GM19193 (cell line): ENCODE results near the gene ELMO2.

Source experiments
- POLR2A ChIP-seq: IDR thresholded peaks from 4 replicates; pipeline ENCODE4 v1.6.1; 2011; ENCODE audit not compliant: insufficient read depth, insufficient read length; ENCODE audit errors: extremely low read depth

Gene ELMO2, protein sequence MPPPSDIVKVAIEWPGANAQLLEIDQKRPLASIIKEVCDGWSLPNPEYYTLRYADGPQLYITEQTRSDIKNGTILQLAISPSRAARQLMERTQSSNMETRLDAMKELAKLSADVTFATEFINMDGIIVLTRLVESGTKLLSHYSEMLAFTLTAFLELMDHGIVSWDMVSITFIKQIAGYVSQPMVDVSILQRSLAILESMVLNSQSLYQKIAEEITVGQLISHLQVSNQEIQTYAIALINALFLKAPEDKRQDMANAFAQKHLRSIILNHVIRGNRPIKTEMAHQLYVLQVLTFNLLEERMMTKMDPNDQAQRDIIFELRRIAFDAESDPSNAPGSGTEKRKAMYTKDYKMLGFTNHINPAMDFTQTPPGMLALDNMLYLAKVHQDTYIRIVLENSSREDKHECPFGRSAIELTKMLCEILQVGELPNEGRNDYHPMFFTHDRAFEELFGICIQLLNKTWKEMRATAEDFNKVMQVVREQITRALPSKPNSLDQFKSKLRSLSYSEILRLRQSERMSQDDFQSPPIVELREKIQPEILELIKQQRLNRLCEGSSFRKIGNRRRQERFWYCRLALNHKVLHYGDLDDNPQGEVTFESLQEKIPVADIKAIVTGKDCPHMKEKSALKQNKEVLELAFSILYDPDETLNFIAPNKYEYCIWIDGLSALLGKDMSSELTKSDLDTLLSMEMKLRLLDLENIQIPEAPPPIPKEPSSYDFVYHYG

DNA sequence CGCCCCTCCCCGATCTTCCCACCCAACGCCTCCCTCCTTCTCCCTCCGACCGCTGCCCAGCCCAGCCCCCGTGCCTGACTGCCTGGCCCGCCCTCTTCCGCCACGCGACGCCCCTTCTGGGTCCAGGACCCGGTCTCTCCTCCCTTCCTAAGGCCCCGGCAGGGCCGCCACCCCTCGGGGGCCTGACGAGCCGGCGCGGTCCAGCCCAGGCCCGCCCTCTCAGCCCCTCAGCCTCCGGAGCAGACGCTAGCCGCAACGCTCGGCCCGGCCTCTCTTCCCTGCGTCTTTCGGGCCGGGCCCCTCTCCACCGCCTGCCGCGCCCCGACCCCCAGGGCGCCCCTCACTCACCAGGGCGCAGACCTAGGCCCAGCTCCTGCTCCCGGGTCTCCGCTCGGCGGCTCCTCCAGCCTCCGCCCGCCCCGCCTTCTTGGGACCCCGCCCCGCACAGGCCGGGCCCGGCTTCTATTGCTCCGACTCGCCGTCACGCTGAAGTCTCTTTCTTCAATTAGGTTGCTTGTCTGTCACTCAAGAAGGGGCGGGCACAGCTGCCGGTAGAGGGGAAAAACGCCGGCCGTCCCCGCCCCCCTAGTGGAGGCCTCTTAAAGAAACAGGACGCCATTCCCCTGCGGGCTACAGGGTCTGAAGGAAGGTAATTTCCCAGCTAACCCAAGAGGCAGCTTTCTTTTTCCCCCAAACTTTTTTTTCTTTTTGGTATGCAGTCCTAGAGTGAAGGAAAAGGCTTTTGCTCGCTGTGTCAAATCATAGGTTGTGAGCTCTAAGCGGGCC lies at the start of gene ELMO2:
TSS of gene ELMO2 (minus strand) at position 416 of the 786 bp plus-strand sequence. CDS start 12,133 bp downstream, outside the sequence.
- TF ChIP-seq POLR2A: peak; percentile 59

DNA sequence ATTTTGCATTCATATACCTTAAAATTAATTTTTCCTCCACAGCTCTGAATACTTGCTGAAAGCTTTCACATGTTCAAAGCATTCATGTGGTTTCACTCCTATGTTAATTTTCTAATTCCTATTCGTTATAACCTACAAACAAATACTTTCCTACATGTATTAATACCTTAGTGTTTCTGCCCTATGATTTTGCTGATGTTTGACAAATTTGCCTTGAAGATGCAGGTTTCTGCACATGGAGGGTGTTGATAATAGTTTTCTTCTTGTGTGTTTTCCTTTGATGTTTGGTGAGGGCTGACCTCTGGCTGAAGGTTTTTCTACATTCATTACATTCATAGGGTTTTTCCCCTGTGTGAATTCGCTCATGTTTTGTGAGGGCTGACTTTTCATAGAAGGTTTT lies 49.3 kb upstream of the ELMO2 start:
- no peak for TF ChIP-seq POLR2A

DNA sequence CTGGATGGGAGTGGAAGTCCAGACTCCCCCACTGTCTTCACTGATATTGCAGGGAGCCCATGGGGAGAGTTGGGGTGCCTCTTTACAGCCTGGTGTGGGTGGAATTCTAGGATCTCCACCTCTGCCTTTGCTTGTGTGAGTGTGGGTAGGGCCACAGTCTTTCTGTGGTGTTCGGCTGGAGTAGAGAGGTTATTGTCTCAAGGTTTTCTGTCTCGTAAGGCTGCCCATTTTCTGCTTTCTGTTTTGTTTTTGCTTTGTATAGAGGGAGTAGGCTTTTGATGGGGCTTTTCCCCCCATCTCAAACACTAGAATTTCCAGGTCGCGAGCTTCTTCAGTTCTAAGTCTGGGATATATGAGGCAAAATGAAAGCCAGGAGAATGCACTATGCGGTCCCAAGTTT lies 40.4 kb upstream of the ELMO2 start:
- no peak for TF ChIP-seq POLR2A

DNA sequence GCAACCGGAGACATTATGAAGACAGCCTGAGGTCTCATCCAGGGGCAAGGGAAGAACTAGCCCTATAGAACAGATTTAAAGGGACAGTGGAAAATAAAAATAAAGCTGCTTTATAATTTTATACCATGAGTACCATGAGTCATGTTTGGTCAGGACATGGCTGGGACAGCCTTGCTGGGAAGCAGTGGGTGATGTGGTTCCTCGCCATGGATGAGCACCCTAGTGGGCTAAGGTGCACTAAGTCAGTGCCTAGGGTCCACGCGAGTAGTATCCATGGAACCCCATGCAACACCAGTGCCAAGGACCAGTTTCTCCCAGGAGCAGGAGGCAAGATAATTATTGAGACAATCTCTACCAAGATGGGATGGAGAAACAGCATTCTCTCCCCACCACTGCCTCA lies 33.4 kb upstream of the ELMO2 start:
- no peak for TF ChIP-seq POLR2A

DNA sequence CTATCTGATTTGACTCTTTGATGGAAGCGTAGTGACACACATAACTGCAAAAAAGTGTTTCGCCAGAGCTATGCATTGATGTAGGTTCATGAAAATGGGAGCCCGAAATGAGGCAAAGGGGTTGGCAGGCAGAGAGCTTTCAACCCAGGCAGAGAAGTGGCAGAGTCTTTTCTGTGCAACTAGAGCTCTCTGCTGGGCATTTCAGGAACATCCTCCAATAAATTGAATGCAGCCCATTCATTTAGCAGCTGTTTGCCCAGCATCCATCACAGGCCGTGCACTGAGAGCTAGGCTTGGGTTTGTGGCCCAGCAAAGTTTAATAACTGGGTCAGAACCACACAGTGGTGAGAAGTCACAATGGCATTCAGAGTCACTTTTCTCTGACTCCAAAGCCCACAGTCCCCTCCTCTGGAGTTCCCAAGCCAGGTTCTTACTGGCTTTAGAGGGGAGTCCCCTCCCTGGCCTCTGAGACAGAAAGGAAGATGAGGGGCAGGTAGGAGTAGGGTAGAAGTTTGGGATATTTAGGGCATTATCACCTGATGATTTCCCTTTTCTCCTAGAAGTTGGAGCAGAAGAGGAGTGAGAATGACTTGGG lies 31.8 kb upstream of the ELMO2 start:
- TF ChIP-seq POLR2A: no peak

DNA sequence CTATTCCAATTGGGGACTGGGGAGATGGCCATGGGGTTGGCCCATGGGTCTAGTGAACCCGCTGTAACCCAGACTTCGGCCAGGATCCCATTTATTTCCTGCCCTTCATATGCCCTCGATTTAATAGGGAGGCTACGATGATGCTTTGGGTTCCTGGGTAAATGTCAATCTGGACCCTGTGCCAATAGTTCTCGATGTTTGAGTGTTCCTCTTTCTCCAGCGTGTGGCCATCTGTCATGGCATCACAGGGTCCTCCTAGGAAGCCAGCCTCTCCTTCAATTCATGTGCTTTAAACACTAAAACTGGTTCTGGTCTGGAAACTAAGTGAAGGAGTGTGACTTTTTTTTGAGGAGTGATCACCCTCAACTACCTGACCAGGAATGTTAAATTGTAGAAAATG lies 28.7 kb upstream of the ELMO2 start:
- no peak for TF ChIP-seq POLR2A

DNA sequence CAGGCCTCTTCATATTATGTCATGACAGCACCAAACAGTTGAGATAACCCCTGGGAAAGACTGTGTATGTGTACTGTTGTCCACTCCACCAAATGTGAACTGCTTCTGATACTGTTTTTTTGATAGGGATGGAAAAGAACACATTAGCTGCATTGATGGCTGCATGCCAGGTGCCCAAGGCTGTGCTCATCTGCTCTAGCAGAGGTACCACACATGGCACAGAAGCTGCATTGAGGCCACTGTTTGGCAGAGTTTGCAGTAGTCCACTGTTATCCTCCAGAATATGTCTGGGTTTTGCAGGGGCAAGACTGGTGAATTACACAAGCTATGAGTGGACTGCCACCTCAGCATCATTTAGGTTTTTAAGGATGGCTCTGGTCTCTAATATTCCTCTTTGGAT lies 28.2 kb upstream of the ELMO2 start:
- TF ChIP-seq POLR2A: no peak

DNA sequence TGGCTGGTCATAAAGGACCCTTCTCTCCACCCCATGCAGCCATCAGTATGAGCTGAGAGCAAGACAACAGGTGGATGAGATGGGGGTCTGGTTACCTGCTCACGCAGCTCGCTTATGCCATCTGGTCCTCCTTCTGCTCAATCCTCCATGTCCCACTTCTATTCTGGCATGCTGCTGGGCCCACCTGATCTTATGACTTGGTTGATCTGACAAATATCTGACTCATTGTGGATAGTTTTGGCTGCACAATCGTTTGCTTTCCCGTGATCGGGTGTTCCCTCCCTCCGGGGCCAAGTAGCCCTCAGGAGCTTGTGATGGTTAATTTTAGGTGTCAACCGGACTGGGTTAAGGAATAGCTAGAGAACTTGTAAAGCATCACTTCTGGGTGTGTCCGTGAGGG lies 26.6 kb upstream of the ELMO2 start:
- no peak for TF ChIP-seq POLR2A

DNA sequence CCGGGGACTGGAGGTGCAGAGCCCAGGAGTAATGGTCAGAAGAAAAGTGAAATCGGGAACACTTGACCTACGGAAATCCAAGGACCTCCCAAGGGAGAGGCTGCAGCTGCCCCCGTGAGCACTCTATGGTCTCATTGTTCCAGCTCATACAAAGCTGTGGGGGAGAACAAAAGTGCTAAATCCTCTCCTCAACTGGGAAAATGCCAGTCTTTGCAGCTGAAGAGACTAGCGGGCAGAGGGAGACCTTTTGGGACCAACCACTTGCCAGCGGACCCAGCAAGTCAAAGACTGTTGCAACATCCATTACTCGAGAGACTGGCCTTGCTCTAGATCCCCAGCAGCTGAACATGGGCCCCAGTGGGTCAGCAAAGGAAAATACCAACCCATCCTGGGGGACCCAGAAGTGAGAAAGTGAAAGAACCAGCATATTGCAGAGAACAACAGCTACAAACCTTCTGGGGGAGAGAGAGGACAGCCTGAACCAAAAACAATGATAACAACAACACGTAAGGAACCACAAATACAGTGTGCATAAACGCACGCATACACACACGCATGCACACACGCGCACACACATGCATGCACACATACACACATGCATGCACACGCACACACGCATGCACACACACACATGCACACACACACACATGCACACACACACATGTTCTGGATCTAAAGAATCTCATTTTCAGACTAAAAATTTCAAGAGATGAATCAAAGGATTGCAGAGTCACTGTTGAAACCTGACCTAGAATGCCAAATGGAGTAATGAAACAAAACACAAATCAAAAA lies 24.7 kb upstream of the ELMO2 start:
- no peak for TF ChIP-seq POLR2A

DNA sequence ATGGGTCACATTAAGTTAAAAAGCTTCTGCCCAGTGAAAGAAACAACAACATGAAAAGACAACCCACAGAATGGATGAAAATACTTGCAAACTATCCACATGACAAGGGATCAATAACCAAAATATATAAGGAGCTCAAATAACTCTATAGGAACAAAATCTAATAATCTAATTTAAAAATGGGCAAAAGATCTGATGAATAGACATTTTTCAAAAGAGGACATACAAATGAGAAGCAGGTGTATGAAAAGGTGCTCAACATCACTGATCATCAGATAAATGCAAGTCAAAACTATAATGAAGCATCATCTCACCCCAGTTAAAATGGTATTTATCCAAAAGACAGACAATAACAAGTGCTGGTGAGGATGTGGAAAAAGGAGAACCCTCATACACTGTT lies 21.0 kb upstream of the ELMO2 start:
- no peak for TF ChIP-seq POLR2A

DNA sequence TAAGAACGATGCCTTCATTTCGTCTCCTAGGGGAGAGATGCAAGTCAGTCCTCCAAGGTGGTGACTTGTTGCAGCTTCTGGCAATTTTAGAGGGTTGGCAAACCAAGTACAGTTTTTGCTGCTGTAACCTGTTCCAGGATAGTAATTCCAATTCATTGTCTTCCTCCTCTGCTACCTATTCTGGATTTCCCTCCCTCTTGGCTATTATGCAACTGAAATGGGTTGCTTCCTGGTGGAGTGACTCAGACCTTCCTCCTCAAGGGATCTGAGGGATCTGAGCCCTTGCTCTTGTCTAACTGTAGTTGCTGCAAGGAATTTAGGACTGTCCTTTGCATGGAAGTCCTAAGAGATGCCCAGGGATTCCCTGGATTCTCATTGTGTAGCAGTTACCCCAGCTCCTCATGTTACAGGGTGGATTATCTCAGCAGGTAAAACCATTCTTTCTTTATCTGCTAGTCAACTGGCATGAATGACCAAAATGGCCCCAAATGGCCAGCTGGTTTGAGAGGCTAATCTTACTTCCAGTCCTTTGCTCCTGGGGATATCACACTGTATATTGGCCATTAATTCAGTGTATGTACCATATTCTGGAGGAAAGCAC lies 17.6 kb upstream of the ELMO2 start:
- TF ChIP-seq POLR2A: no peak

DNA sequence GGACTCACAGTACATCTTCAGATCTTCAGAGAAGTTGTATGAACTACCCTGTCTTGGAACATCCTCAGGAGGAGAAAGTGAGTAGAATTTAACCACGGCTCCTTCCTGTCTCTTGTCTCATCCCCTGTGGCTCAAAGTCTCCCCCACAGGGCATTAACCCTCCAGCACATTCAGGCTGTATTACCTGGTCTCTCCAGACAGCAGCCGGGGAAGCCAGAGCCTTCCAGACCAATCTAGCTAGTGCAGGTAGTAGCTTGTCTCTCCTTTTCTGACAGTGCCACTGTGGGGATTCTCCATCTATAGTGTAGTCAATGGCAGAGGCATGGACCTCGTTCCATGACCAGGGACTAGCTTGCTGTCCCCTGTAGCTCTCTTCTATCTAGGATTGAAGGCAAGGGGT lies 16.9 kb upstream of the ELMO2 start:
- TF ChIP-seq POLR2A: no peak

DNA sequence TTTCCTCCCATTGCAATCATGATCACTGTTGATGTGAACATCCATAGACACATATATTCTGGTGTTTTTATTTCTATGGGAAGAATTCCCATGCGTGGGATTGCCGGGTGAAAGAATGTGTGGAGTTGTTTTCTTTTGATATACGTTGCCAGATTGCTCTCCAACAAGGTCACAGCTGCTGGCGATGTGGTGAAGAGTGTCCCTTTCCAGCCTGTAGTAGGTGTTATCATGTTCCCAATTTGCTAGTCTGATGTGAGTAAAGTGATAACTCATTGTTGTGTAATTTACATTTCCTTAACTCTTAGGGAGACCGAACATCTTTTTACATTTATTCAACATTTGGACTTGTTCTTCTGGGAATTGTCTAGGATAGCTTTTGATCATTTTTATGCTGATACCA lies 14.5 kb upstream of the ELMO2 start:
- TF ChIP-seq POLR2A: no peak

DNA sequence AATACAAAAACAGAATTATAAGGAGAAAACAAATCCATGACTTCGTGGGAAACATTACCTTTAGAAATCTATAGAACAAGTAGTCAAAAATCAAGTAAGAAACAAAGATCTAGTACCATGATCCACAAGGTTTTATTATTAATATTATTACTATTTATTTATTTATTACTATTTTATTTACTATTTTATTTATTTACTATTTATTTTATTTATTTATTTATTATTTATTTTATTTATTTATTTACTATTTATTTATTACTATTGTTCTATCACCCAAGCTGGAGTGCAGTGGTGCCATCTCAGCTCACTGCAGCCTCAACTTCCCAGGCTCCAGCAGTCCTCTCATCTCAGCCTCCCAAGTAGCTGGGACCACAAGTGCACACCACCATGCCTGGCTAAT lies 13.5 kb upstream of the ELMO2 start:
- TF ChIP-seq POLR2A: no peak

DNA sequence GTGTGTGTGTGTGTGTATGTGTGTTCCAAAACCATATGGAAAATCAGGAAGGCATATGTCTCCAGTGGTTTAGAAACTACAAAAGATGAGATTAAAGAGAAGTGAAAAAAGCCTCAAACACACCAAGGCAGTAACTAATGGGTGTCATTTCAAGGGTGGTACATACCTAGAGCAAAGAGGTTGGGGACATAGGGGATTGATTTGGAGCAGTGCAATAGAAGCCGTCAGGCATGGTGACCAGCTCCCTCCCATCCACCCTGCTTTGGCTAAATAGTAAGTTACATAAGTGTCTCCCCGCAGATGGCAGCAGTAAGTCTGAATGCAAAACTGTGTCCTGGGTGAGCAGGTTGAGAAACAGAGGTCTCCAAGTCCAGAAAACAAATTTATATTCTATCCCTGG lies 10.4 kb upstream of the ELMO2 start:
- TF ChIP-seq POLR2A: no peak

DNA sequence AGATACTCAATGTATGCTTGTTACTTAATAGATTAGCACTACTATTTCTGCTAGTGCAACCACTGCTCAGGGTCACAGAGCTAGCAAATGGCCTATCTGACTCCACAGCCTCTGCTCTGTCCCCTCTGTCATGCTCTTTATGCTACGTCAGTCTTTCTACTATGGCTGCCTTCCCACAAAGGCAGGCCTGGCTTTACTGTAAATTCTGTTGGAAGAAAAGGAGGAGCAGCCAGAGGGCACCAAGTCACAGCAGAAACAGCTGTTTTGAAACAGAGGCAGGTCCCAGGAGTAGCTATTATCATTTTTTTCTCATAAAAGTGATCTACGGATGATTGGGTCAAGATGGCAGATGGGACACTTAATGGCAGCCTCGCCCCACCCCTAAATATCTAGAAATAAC lies 10.0 kb upstream of the ELMO2 start:
- TF ChIP-seq POLR2A: no peak
